Gastroesophageal sphincter (tissue), 3 donors: Measurements from ENCODE around the gene CELA2A.
"Not testable (repeated sequence)": the region's sequence is repeated elsewhere in the genome, so short reads cannot be mapped to it uniquely, and the experiment has no call there.

Experiments used
- EP300 ChIP-seq: sonication (generic); formaldehyde crosslinking; IDR thresholded peaks from one replicate; pipeline ENCODE4 v1.6.1; 2017; ENCODE audit warnings: antibody characterized with exemption, mild to moderate bottlenecking
- POLR2A ChIP-seq, 2 donors: fragments of 450-650 bp; IDR thresholded peaks; one replicate each; pipeline ENCODE4 v1.6.1; 2017; ENCODE audit warnings: antibody characterized with exemption in 2 of 2, mild to moderate bottlenecking in 2 of 2, moderate library complexity in 1 of 2
- POLR2AphosphoS5 ChIP-seq: sonication (generic); formaldehyde crosslinking; IDR thresholded peaks from one replicate; pipeline ENCODE4 v1.6.1; 2017; ENCODE audit warnings: antibody characterized with exemption
- TF ChIP-seq, protein P1 (sequence below), 4 experiments: fragments of 200-600 bp in 2 of 4; fragments of 450-650 bp in 2 of 4; sonication (generic) in 1 of 4; IDR thresholded peaks; one replicate each; pipeline ENCODE4 v1.5.1; 2017 to 2019; ENCODE audit warnings: antibody characterized with exemption in 4 of 4, mild to moderate bottlenecking in 2 of 4, moderate library complexity in 2 of 4

DNA sequence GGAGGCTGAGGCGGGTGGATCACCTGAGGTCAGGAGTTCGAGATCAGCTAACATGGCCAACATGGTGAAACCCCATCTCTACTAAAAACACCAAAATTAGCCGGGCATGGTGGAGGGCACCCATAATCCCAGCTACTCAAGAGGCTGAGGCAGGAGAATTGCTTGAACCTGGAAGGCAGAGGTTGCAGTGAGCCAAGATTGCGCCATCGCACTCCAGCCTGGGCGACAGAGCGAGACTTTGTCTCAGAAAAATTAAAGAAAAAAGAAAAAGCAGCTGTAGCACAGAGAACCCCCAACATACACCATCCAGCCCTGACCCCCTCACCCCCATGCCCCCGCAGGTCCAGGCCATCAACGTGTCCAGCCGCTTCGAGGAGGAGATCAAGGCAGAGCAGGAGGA is 28.3 kb upstream of the CELA2A start:
- TF ChIP-seq, protein P1, sequence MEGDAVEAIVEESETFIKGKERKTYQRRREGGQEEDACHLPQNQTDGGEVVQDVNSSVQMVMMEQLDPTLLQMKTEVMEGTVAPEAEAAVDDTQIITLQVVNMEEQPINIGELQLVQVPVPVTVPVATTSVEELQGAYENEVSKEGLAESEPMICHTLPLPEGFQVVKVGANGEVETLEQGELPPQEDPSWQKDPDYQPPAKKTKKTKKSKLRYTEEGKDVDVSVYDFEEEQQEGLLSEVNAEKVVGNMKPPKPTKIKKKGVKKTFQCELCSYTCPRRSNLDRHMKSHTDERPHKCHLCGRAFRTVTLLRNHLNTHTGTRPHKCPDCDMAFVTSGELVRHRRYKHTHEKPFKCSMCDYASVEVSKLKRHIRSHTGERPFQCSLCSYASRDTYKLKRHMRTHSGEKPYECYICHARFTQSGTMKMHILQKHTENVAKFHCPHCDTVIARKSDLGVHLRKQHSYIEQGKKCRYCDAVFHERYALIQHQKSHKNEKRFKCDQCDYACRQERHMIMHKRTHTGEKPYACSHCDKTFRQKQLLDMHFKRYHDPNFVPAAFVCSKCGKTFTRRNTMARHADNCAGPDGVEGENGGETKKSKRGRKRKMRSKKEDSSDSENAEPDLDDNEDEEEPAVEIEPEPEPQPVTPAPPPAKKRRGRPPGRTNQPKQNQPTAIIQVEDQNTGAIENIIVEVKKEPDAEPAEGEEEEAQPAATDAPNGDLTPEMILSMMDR (IDR thresholded peaks at IDR 0.05), result not testable (repeated sequence)
- TF ChIP-seq POLR2A (IDR thresholded peaks at IDR 0.05); POLR2AphosphoS5; EP300: not testable (repeated sequence)
